ENCODE data around the gene MLIP.
"Not testable (repeated sequence)": the region's sequence is repeated elsewhere in the genome, so short reads cannot be mapped to it uniquely, and the experiment has no call there.

The MLIP gene, protein sequence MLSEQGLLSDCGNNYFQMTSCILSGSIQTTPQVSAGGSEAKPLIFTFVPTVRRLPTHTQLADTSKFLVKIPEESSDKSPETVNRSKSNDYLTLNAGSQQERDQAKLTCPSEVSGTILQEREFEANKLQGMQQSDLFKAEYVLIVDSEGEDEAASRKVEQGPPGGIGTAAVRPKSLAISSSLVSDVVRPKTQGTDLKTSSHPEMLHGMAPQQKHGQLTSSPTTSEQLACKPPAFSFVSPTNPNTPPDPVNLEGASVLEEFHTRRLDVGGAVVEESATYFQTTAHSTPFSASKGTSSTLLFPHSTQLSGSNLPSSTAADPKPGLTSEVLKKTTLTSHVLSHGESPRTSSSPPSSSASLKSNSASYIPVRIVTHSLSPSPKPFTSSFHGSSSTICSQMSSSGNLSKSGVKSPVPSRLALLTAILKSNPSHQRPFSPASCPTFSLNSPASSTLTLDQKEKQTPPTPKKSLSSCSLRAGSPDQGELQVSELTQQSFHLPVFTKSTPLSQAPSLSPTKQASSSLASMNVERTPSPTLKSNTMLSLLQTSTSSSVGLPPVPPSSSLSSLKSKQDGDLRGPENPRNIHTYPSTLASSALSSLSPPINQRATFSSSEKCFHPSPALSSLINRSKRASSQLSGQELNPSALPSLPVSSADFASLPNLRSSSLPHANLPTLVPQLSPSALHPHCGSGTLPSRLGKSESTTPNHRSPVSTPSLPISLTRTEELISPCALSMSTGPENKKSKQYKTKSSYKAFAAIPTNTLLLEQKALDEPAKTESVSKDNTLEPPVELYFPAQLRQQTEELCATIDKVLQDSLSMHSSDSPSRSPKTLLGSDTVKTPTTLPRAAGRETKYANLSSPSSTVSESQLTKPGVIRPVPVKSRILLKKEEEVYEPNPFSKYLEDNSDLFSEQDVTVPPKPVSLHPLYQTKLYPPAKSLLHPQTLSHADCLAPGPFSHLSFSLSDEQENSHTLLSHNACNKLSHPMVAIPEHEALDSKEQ

DNA sequence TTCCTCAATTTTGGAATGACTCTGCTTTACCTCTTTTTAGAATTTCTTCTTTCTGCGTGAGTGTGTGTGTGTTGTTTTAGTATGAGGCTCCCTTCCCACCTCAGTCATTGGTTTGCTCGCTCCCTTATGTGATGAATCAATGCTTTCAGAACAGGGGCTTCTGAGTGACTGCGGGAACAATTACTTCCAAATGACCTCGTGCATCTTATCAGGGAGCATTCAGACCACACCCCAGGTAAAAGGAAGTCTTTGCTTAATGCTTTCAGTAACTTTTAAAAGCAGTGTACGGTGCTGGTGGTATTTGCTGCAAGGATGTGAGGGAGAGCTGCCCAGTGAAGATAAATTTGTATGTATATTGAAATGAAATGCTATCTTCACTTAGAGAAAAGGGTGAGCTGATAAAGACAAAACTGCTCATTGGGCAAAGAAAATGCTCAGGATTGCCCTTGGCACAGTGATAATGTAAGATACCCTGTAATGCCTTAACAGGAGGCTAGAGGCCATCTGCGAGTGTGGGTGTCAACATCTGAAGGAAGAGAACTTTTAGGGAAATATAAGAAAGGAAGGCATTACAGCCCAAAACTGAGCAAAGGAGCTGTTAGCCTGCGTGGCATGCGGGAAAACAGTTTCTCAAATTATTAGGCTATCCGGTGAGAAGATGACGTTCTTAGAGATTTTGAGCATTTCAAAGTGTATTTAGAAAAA, at the start of gene MLIP:
MLIP (plus strand) TSS at position 103 of the 705 bp plus-strand sequence; CDS start at position 140, 37 bp downstream.
- DNase-seq (ENCODE audit: low spot score) = no peak

DNA sequence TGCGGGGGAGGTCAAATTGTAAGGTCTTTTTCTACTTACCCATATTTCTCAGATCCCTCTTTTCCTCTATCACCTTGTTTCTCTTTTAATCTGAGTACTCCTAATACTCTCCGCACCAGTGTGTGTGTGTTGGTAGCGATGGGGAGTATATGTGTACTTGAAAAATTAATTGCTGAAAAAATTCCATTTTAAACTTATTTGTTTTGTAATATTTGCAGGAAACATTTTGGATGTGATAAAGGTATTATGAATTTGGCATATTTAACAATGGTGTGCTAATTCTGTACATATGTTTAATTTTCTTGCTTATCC, 48.1 kb upstream of the MLIP start:
- DNase-seq (ENCODE audit: low spot score) = no peak

DNA sequence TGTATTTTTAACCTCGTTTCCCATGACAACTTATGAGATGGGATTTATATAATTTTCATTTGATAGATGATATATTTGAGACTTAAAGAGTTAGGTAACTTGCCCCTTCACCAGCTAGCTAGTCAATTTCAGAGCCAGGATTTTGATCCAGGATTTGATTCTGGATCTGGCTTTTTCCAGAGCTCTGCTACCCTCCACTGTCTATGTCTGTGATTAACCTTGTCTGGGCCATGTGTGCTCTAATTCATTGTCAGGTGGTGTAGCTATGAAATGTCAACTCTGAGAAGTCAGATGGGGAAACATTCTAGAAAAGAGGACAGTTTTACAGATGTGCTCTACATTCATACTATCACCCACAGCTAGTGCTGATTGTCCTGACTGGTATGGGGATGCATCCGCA, 42.5 kb upstream of the MLIP start:
- no peak for DNase-seq (ENCODE audit: low spot score)

DNA sequence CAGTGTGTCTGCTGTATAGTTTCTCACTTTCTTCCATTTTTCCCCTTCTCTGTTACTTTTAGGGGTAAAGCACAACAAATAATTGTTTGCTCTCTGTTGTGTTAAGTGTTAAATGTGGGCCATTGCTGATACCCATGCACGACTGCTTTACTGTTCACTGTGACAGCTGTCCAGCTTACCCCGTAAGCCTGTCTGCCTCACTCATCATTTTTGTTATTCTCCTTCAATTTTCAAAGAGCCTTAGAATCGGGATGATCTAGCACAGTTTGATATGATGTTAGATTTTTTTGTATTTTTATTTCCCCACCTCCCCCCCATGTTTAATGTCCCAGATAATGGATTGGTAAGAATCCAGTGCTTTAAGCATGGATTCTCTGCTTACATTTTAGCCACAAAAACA, 41.2 kb upstream of the MLIP start:
- DNase-seq (ENCODE audit: low spot score) = no peak

DNA sequence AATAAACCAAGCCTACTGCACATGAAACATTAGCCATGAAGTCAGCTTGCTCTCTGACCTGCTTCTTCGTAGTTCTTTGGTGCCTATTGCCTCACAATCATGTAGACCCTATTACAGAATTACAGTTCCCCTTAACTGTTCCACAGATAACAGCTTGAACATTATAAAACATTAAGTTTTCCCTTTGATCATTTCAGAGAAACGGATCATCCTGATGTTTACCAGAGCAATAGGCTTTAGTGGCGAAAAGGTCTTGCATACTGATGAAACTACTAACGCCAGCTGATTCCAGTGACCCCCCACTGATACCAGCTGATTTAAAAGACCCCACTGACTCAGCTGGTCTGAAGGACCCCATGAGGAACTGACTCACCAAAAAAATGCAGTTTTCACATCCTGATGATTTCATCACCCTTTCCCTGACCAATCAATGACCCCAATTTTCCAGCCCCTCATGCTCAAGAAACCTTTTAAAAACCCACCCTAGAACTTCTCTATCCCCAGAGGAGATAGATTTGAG, 39.4 kb upstream of the MLIP start:
- DNase-seq (ENCODE audit: low spot score) = no peak

DNA sequence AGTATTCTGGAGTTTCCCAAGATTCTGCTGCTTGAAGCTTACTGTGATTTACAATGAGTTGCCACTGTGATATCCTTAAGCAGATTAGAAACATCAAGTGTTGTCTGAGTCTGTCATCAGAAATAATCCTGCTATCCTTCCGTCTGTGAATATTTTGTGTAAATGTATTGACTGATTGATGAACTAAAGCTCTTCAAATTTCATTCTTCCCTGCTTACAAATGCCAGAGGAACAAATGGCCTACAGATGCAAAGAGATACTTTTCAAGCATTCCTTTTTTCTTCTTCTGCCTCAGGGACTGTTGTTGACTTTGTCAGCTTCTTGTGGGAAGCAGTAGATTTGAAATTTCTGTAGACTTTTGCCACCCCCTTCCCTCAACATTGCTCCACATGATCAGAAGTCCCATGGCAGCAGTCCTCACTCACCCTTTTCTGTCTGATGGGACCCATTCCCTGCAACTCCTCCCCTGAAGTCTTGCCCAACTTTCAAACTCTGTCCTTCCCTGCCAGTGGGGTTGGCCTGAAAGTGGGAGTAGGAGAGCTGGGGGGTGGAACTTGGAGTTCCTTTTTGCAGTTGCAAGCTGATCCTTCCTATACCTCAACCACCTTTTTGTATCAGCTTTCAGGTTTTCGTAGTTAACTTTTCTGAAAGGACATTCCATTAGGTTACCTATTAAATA, 38.5 kb upstream of the MLIP start:
- no peak for DNase-seq (ENCODE audit: low spot score)

DNA sequence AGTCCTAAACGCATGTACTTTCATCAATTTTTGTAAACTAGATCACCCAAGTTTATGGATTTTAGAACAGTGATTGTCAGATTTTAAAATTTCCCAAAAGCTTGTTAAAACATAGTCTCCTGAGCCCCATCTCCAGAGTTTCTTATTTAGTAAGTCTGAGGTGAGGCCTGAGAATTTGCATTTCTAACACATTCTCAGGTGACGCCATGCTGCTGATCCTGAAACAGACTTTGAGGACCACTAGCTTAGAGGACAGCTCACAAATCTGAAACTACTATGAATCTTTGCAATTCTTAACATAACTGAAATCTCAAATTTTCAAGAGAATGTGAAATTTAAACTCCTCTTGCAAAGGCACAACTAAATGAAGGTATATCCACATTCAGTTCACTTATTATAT, 37.8 kb upstream of the MLIP start:
- DNase-seq (ENCODE audit: low spot score) = no peak

DNA sequence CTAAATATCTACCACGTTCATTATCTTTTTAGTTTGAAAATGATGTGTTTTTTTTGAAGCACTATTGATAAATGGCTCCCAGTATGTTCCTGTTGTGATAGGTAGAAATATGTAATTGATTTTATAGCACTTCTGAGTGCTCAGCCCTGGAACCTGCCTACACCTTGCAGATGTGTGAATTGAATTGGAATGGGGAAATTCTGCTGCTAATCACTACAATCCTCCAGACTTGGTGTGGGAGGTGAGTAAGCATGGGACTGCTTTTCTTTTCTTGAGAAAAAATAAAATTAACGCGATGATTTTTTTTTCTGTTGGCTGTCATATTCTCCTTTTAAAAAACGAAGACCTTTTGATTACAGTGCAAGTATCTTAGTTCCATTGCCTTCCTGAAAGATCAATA, 37.1 kb upstream of the MLIP start:
- no peak for DNase-seq (ENCODE audit: low spot score)

DNA sequence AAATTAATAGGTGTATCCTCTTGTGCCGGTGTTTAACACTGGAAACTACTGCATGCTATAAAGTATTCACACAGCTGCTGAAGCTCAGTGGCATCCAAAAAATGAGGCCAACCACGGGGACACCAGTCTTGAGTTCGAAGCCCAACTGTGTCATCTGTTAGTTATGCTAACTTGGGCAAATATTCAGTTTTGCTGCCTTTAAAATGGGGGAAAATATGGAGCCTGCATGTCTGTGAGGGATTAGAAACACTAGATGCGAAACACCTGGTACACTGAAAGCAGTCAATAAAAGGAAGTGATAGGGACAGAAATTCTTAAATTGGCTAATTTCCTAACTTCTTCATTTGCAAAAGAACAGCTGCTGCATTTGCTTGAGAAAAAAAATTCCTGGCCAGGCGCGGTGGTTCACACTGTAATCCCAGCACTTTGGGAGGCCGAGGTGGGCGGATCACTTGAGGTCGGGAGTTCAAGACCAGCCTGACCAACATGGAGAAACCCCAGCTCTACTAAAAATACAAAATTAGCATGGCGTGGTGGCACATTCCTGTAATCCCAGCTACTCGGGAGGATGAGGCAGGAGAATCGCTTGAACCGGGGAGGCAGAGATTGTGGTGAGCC, 36.6 kb upstream of the MLIP start:
- DNase-seq (ENCODE audit: low spot score) = peak; percentile 12

DNA sequence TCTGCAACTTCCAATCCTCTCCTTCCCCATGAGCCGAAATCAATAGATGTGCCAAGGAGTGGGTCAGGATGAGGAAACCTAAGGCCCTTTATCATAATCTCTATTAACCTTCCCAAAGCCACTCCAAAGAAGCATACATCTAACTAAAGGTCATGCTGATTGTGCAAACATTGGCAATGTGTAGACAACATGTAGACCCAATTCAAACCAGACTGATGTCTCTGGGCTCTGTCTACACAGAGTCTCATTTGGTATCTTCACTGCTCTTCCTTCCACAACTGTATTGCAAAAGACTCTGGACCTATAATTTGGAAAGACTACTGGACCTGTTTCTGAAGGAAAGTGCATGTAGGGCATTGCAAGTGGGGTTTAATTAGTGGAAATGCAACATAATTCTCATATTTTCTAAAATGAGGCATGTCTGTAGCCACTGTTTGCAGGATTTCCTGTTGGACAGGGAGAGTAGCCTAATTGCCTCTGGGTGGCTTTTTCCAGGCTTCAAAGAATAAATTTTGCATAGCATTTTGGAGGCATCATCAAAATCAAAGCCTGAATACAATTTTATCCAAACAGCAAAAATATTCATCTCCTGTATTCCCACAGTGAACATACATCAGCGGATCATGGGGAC, 35.0 kb upstream of the MLIP start:
- DNase-seq (ENCODE audit: low spot score) = no peak

DNA sequence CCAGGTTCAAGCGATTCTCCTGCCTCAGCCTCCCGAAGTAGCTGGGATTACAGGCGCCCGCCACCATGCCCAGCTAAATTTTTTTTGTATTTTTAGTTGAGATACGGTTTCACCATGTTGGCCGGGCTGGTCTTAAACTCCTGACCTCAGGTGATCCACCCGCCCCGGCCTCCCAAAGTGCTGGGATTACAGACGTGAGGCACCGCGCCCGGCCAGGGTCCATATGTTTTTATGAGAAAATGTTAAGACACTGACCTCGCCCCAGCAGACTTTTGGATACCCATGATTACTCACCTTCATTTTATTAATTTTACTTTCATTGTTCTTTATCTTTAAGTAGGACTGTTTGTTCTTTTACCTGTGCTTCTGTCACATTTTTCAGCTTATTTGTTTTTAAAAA, 29.7 kb upstream of the MLIP start:
- DNase-seq (ENCODE audit: low spot score) = not testable (repeated sequence)

DNA sequence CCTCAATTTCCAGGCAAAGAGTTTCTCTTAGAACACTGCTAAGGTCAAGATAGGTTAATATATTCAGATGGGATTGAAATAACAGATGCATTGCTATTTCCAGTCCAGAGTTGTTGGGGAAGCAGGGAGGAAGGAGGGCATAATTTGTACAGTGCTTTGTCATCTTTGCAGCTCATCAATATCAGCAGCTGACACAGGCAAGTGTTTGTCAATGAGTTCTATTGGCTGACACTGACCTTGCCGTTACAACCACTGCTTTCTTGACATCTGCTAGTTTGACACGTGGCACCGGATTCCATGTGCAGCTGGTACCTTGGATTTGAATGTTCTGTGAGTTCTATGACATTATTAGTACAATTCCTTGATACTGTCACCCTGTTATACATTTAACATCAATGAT, 28.0 kb upstream of the MLIP start:
- DNase-seq (ENCODE audit: low spot score) = no peak

DNA sequence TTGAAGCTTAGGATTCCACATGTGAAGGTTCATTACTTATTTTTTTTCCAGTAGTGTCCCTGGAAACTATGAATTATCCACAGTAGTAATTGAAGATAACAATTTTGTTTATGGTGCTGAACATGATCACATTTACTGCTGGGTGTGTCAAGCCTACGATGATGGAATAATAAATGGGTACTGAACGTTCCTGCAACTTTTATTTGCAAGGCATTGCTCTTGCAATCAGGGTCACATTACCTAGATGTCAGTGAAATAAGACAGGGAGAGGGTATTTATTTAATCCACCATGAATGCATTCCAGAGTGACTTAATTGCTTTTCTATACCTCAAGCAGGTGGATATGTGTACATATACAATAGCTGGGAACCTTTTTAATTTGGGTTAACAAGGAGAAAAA, 27.0 kb upstream of the MLIP start:
- DNase-seq (ENCODE audit: low spot score) = no peak

DNA sequence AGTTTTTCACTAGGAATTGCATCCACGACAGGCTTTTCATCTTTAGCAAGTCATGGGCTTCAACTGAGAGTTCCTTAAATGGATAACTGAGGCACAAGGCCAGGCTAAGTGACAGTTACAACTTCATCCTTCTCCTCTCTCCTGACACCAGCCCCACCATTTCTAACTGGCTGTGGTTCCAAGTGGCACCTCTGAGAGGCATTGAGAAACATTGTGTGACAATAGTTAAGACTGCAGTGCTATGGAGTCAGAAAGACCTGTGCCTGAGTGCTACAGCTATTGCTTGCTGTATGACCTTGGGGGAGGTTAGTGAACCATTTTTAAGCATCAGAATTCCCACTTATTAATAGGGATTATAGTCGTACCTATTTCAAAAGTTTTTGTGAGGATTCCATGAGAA, 26.2 kb upstream of the MLIP start:
- no peak for DNase-seq (ENCODE audit: low spot score)

DNA sequence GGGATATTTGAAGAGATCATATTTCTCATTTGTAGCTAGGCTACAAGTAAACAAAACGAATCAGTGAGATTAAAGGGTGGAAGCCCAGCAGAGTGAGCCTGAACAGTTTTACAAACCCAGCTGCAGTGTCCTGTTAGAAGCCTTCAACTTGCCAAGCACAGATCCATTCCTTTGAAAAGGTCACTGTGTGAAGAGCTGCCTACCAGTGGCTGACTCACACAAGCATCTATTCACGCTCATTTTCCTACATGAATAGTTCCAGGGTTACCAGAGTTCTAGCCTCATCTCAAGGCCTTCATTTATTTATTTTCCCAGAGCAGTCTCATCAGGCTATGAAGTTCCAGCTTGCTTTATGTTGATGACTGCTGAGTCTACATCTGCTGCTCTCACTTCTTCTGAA, 25.7 kb upstream of the MLIP start:
- peak; percentile 56 for DNase-seq (ENCODE audit: low spot score)

DNA sequence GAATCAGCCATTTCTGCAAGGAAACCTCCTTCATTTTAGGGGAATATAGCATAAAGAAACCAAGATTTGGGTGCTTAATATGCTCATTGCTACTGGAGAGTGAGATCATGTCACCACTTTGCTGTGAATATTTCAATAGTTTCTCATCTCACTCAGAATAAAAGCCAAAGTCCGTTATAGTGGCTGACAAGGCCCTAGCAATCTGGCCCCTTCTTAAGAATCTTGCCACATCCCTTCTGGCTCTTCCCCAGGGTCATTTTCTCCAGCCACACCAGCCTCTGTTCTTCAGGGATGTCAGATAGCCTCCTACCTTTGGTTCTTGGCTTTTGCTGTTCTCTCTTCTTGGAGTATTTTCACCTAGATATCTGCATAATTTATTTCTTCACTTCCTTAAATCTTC, 24.8 kb upstream of the MLIP start:
- no peak for DNase-seq (ENCODE audit: low spot score)

DNA sequence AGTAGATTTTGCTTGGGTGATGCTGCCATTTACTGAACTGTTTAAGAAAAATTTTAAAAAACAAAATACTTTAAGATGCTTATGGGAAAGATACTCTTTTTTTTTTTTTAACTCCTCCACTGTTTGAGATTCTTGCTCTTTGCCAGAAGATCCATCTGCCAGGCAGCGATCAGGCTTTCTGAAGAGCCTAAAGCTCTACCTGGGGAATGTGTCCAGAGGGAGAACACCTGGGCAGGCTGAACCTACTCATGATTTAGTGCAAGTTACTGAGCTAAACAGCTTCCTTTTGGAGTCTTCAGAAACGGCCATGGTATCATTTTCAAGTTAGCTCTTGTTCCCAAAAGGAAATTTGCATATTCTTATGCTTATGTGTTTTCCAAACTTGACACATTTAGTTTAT, 23.5 kb upstream of the MLIP start:
- DNase-seq (ENCODE audit: low spot score) = no peak

DNA sequence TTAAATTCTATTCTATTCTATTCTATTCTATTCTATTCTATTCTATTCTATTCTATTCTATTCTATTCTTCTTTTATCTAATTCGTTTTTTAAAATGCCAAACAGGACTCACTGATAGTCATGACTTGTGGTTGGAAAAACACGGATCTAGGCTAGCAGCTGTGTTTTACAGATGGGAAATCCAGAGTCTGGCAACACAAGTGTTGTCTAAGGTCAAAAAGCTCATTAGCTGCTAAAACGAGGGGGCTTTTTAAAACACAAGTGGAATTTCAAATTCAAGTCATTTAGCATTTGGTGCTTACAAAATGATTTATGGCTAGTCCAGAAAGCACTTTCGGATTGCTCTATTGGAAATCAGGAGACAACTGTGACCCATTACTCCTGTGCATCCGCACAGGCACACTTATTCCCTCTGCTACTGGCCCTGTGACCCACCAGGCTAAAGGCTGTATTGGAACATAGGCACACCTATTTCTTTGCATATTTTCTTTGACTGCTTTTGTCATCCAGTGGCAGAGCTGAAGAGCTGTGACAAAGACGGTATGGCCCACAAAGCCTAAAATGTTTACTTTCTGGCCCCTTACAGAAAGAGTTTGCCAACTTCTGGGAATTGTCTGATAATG, 17.8 kb upstream of the MLIP start:
- no peak for DNase-seq (ENCODE audit: low spot score)

DNA sequence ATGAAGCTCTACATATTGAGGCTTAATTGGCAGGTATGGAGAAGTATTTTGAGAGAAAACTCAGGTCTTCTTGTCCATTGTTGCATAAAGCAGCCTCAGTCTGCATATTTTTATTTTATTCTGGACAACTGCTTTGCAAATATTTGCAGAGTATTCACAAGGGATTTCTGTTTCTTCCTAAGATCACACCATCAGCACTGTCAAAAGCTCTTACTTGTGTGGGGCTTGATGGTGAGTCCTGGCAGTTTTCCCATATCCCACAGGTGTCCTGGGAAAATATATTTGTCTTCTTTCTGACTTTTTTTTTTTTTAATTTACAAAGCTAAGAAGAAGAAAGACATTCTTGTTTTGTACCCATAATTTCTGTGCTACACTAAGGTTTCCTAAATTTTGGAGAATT, 16.9 kb upstream of the MLIP start:
- DNase-seq (ENCODE audit: low spot score) = no peak

DNA sequence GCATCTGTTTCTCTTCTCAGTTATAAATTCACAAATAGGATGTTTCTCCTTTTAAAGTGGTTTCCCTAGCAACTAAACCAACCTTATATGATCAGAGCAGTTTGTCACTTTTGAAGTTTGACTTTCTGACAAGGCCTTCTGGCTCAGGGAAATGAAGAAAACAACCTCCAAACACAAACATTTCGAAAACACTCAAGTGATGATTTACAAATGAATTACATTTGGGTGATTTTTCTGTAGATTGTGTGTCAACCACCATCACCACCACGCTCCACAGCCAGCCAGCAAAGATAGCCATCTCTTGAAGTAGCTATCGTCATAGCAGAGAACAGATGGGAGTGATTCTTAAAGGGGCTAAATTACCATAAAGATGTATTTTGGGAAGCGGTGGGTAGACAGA, 16.5 kb upstream of the MLIP start:
- no peak for DNase-seq (ENCODE audit: low spot score)
